Endothelial cell of umbilical vein (primary cell): Measurements from ENCODE around the gene RFC2.

Experiments used
- EZH2 ChIP-seq: IDR thresholded peaks from 2 replicates; pipeline ENCODE4 v1.6.1; 2012; ENCODE audit warnings: borderline replicate concordance, low read depth, mild to moderate bottlenecking, moderate library complexity, low read length, inconsistent platforms; ENCODE audit not compliant: severe bottlenecking
- FOS ChIP-seq: IDR thresholded peaks from 2 replicates; pipeline ENCODE4 v1.6.1; 2011; ENCODE audit warnings: mild to moderate bottlenecking, low read length, moderate library complexity, borderline replicate concordance; ENCODE audit not compliant: insufficient read depth
- JUN ChIP-seq: IDR thresholded peaks from 2 replicates; pipeline ENCODE4 v1.6.1; 2011; ENCODE audit warnings: borderline replicate concordance, low read depth; ENCODE audit not compliant: insufficient read length, insufficient read depth
- MYC ChIP-seq: IDR thresholded peaks from one replicate; pipeline ENCODE4 v1.6.1; 2011; ENCODE audit warnings: mild to moderate bottlenecking, low read depth, low read length
- POLR2A ChIP-seq: IDR thresholded peaks from 2 replicates; pipeline ENCODE4 v1.6.1; 2012; ENCODE audit warnings: low read depth, mild to moderate bottlenecking, control low read depth, low read length
- POLR2AphosphoS5 ChIP-seq: IDR thresholded peaks from 2 replicates; pipeline ENCODE4 v1.6.1; 2012; ENCODE audit warnings: low read depth, mild to moderate bottlenecking, control low read depth, low read length, moderate library complexity; ENCODE audit not compliant: insufficient read depth
- TF ChIP-seq, protein P1 (sequence below), 2 donors: IDR thresholded peaks; 1 replicate in 1 of 2; 2 replicates in 1 of 2; pipeline ENCODE4 v1.5.1; 2011; ENCODE audit warnings: low read length in 2 of 2, mild to moderate bottlenecking in 2 of 2, moderate library complexity in 2 of 2, control low read depth in 1 of 2, inconsistent platforms in 1 of 2, low read depth in 1 of 2; ENCODE audit not compliant: insufficient read depth in 1 of 2; ENCODE audit errors: extremely low read depth in 1 of 2
- TF ChIP-seq, protein P2 (sequence below): IDR thresholded peaks from 2 replicates; pipeline ENCODE4 v1.6.1; 2011; ENCODE audit not compliant: insufficient read depth, insufficient read length

DNA sequence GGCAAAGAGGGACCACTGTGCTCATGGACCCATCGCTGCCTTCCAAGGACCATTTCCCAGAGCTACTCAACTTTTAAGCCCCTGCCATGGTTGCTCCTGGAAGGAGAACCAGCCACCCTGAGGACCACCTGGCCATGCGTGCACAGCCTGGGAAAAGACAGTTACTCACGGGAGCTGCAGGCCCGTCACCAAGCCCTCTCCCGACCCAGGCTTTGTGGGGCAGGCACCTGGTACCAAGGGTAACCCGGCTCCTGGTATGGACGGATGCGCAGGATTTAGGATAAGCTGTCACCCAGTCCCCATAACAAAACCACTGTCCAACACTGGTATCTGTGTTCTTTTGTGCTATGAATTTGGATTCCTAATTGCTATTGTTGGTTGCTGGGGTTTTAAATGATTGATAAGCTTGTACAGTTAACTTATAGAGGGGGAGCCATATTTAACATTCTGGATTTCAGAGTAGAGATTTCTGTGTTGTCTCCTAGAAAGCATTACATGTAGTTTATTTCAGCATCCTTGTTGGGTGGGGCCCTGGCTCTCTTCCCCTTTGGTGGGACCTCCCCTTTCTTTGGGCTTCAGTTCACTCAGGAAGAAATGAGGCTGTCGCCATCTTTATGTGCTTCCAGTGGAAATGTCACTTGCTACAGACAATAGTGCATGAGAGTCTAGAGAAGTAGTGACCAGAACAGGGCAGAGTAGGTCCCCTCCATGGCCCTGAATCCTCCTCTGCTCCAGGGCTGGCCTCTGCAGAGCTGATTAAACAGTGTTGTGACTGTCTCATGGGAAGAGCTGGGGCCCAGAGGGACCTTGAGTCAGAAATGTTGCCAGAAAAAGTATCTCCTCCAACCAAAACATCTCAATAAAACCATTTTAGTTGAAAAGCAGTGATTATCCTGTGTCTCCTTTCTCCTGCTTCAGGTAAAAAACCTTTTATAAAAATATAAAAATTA is 25.0 kb downstream of the RFC2 start:
- TF ChIP-seq MYC (no peak), POLR2A (no peak), POLR2AphosphoS5 (no peak), EZH2 (no peak), FOS (no peak), JUN (no peak)
- TF ChIP-seq, protein P1, sequence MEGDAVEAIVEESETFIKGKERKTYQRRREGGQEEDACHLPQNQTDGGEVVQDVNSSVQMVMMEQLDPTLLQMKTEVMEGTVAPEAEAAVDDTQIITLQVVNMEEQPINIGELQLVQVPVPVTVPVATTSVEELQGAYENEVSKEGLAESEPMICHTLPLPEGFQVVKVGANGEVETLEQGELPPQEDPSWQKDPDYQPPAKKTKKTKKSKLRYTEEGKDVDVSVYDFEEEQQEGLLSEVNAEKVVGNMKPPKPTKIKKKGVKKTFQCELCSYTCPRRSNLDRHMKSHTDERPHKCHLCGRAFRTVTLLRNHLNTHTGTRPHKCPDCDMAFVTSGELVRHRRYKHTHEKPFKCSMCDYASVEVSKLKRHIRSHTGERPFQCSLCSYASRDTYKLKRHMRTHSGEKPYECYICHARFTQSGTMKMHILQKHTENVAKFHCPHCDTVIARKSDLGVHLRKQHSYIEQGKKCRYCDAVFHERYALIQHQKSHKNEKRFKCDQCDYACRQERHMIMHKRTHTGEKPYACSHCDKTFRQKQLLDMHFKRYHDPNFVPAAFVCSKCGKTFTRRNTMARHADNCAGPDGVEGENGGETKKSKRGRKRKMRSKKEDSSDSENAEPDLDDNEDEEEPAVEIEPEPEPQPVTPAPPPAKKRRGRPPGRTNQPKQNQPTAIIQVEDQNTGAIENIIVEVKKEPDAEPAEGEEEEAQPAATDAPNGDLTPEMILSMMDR (IDR thresholded peaks at IDR 0.05; ENCODE audit: extremely low read depth in 1 of 2, insufficient read depth in 1 of 2, low read depth in 1 of 2, low read length in 2 of 2), result no peak
- TF ChIP-seq, protein P2, sequence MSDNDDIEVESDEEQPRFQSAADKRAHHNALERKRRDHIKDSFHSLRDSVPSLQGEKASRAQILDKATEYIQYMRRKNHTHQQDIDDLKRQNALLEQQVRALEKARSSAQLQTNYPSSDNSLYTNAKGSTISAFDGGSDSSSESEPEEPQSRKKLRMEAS, result no peak
